Tibial nerve (tissue), 4 donors: ENCODE data around the gene ASS1. TPM values are rescaled to one million over a fixed set of nuclear protein-coding genes. Genes with fewer than 3 reads are reported as not detected.
"Not testable (repeated sequence)": the region's sequence is repeated elsewhere in the genome, so short reads cannot be mapped to it uniquely, and the experiment has no call there.

Experiments used
- DNase-seq, 2 donors: peaks; one replicate each; pipeline ENCODE4 v3.0.0-alpha.2; 2019; ENCODE audit warnings: low spot score in 2 of 2
- H3K27ac ChIP-seq, 4 donors: fragments of 200-600 bp; sonication (generic) in 3 of 4; one replicate each; pipeline ENCODE4 v1.5.1; 2017 to 2019; ENCODE audit warnings: mild to moderate bottlenecking in 1 of 4
- H3K27me3 ChIP-seq, 2 donors: fragments of 200-600 bp; sonication (generic) in 1 of 2; one replicate each; pipeline versions ENCODE4 v1.5.1 to v1.6.0; 2017 to 2019
- H3K36me3 ChIP-seq, 3 donors: fragments of 200-600 bp; sonication (generic); one replicate each; pipeline ENCODE4 v1.5.1; 2018 to 2019
- H3K4me1 ChIP-seq, 4 donors: fragments of 200-600 bp; sonication (generic) in 3 of 4; one replicate each; pipeline ENCODE4 v1.5.1; 2017 to 2019
- H3K4me3 ChIP-seq, 4 donors: fragments of 200-600 bp; sonication (generic) in 3 of 4; one replicate each; pipeline ENCODE4 v1.5.1; 2017 to 2019; ENCODE audit warnings: mild to moderate bottlenecking in 1 of 4, moderate library complexity in 1 of 4
- H3K9me3 ChIP-seq, 4 donors: fragments of 200-600 bp; sonication (generic) in 3 of 4; one replicate each; pipeline ENCODE4 v1.5.1; 2017 to 2019
- EP300 ChIP-seq, 2 donors: sonication (generic); formaldehyde crosslinking; IDR thresholded peaks; one replicate each; pipeline ENCODE4 v1.6.1; 2017; ENCODE audit warnings: antibody characterized with exemption in 2 of 2, mild to moderate bottlenecking in 1 of 2
- POLR2A ChIP-seq, 2 donors: fragments of 450-650 bp; IDR thresholded peaks; one replicate each; pipeline ENCODE4 v1.6.1; 2017; ENCODE audit warnings: antibody characterized with exemption in 2 of 2, mild to moderate bottlenecking in 2 of 2, moderate library complexity in 2 of 2
- WGBS, 2 donors: methylation state at CpG; one replicate each; pipeline ENCODE4 v1.1.5; 2018; 5-methylcytosine and 5-hydroxymethylcytosine counted together
- total RNA-seq, 4 donors: library from RNA; depleted of rRNA; stranded (reverse); fragments of >200 nt; gene quantifications; one replicate each; pipeline ENCODE4 v1.1.0, GENCODE V29; 2016
- TF ChIP-seq, protein P1 (sequence below), 5 experiments: fragments of 200-600 bp in 3 of 5; fragments of 450-650 bp in 2 of 5; sonication (generic) in 3 of 5; IDR thresholded peaks; one replicate each; pipeline ENCODE4 v1.5.1; 2016 to 2019; ENCODE audit warnings: antibody characterized with exemption in 5 of 5, mild to moderate bottlenecking in 3 of 5, moderate library complexity in 2 of 5

The ASS1 gene
- total RNA-seq, 4 donors from 2014 or later, result 170 to 375 (median 297) TPM

DNA sequence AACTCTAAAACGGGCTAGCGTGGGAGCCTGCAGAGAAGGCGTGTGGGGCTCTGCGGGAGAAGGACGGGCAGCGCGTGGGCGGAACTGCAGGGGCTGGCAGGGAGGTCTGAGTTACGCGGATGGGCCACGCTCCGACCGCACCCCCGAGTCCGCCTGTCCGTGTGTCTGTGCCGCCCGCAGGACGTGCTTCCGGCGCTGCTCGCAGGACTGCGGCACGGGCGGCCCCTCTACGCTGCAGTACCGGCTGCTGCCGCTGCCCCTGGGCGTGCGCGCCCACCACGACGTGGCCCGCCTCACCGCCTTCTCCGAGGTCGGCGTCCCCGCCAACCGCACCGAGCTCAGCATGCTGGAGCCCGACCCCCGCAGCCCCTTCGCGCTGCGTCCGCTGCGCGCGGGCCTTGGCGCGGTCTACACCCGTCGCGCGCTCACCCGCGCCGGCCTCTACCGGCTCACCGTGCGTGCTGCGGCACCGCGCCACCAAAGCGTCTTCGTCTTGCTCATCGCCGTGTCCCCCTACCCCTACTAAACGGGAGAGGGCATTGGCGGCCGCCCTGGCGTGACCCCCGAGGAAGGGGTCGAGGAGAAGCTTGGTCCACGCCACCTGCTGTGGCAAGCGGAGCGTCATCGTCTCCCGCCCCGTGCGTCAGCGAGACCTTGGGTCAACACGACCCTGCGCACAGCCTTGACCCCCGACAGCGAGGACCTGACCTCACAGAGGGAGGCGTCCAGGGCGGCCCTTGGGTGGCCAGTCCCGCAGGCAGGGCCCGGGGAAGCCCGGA lies 11.4 kb upstream of the ASS1 start:
- Histone ChIP-seq H3K27ac (no peak overlapping the region), H3K4me1 (peaks cover 0 to 14% (median 4%) of the 10 kb centered on the region in 4 donors), H3K9me3 (peaks cover 0 to 22% (median 0%) of the 10 kb centered on the region in 4 donors), H3K36me3 (no peaks in the 10 kb centered on the region), H3K4me3 (peak overlapping the region in 2 of 4 donors; percentile 23 to 44), H3K27me3 (peaks cover 0 to 19% of the 10 kb centered on the region in 2 donors)
- DNase-seq, result no peak
- 3 to 4% methylated on average over 25 to 56 of the region's 92 CpGs for WGBS, 2 donors
- TF ChIP-seq, protein P1, sequence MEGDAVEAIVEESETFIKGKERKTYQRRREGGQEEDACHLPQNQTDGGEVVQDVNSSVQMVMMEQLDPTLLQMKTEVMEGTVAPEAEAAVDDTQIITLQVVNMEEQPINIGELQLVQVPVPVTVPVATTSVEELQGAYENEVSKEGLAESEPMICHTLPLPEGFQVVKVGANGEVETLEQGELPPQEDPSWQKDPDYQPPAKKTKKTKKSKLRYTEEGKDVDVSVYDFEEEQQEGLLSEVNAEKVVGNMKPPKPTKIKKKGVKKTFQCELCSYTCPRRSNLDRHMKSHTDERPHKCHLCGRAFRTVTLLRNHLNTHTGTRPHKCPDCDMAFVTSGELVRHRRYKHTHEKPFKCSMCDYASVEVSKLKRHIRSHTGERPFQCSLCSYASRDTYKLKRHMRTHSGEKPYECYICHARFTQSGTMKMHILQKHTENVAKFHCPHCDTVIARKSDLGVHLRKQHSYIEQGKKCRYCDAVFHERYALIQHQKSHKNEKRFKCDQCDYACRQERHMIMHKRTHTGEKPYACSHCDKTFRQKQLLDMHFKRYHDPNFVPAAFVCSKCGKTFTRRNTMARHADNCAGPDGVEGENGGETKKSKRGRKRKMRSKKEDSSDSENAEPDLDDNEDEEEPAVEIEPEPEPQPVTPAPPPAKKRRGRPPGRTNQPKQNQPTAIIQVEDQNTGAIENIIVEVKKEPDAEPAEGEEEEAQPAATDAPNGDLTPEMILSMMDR (IDR thresholded peaks at IDR 0.05), result peak; percentile 46 to 79 (median 49)
- TF ChIP-seq EP300 (IDR thresholded peaks at IDR 0.05), result no peak

DNA sequence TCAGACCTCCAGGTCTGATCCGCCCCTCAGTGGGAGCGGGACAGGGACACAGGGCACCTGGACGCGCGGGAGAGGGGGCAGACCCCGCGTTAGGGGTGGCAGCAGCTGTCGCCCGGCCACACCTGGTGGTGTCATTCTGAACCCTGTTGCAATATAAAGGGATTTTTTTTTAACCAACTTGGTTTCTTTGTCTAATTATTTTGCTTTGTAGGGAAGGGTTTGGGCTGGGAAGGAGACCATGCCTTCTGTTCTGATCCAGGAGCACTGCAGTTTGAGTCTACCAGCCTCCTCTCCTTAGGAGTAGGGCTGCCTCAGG lies 10.9 kb upstream of the ASS1 start:
- no peak overlapping the region for H3K4me3 ChIP-seq

DNA sequence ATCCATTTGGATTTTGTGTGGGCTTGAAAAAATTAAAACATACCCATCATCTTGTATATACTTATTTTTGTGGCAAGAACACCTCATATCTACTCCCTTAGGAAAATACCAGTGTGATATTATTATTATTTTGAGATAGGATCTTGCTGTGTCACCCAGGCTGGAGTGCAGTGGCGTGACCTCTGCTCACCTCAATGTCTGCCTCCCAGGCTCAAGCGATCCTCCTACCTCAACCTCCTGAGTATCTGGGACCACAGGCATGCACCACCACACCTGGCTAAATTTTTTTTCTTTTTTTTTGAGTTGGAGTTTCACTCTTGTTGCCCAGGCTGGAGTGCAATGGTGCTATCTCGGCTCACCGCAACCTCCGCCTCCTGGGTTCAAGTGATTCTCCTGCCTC lies 10.1 kb upstream of the ASS1 start:
- H3K9me3 ChIP-seq, result peaks cover 0 to 19% (median 0%) of the 10 kb centered on the region in 4 donors
- not testable (repeated sequence) for H3K27ac ChIP-seq
- 89 to 96% methylated on average over 5 of the region's 5 CpGs for WGBS, 2 donors

More for the DNA sequence above, 10.9 kb upstream of the ASS1 start:
- Histone ChIP-seq H3K36me3 (no peaks in the 10 kb centered on the region), H3K27me3 (peaks cover 0 to 25% of the 10 kb centered on the region in 2 donors), H3K27ac (no peak overlapping the region), H3K4me1 (peaks cover 0 to 14% (median 4%) of the 10 kb centered on the region in 4 donors), H3K9me3 (peaks cover 0 to 22% (median 0%) of the 10 kb centered on the region in 4 donors)
- WGBS, 2 donors, result 38 to 40% methylated on average over 8 to 9 of the region's 9 CpGs
- TF ChIP-seq EP300 (IDR thresholded peaks at IDR 0.05) (no peak), POLR2A (IDR thresholded peaks at IDR 0.05) (no peak)
- TF ChIP-seq, protein P1 (IDR thresholded peaks at IDR 0.05), result no peak
- no peak for DNase-seq

DNA sequence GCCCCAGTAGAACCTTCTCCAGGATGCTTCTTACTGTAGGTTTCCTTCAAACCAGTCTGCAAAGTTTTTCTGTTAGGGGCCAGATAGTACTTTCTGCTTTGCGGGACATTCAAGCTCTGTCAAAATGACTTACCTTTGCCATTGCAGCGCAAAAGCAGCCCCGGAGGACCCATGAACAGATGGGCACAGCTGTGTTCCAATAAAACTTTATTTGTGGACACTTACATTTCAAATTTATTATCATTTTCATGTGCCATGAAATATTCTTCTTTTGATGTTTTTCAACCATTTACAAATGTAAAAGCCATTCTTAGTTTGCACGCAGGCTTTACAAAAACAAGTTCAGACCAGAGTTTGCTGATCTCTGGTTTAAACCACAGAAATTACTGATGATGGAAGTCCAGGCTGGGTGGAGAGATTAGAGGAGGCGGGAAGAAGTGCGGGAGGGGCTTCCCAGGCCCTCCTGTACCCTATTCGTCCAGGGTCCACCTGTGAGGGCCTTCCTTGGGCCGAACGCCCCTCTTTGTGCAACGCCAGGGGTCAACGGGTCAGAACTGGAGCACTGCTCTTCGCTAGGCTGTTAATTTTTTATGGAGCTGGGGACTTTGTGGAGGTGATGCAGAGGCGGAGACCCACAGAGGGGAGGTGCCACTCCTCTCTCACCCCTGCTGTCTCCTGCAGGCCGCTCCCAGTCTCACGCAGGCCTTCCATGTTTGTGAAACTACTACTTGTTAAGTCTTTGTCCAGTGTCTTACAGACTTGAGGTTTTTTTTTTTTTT lies 7.6 kb upstream of the ASS1 start:
- H3K27me3 ChIP-seq, result peaks cover 0 to 22% of the 10 kb centered on the region in 2 donors
- peaks cover 0 to 14% (median 4%) of the 10 kb centered on the region in 4 donors for H3K4me1 ChIP-seq
- DNase-seq, result no peak
- TF ChIP-seq EP300 (IDR thresholded peaks at IDR 0.05) (no peak), POLR2A (IDR thresholded peaks at IDR 0.05) (no peak)
- TF ChIP-seq, protein P1 (IDR thresholded peaks at IDR 0.05), result no peak
- no peaks in the 10 kb centered on the region for H3K36me3 ChIP-seq
- H3K9me3 ChIP-seq, result peaks cover 0 to 24% (median 0%) of the 10 kb centered on the region in 4 donors
- no peak overlapping the region for H3K27ac ChIP-seq
- H3K4me3 ChIP-seq, result no peak overlapping the region
- WGBS, 2 donors, result 62% methylated on average over 15 of the region's 15 CpGs

More for the DNA sequence above, 10.1 kb upstream of the ASS1 start:
- not testable (repeated sequence) for H3K4me3 ChIP-seq, H3K36me3 ChIP-seq, DNase-seq
- Histone ChIP-seq H3K27me3 (peaks cover 0 to 25% of the 10 kb centered on the region in 2 donors), H3K4me1 (peaks cover 0 to 14% (median 4%) of the 10 kb centered on the region in 4 donors)

DNA sequence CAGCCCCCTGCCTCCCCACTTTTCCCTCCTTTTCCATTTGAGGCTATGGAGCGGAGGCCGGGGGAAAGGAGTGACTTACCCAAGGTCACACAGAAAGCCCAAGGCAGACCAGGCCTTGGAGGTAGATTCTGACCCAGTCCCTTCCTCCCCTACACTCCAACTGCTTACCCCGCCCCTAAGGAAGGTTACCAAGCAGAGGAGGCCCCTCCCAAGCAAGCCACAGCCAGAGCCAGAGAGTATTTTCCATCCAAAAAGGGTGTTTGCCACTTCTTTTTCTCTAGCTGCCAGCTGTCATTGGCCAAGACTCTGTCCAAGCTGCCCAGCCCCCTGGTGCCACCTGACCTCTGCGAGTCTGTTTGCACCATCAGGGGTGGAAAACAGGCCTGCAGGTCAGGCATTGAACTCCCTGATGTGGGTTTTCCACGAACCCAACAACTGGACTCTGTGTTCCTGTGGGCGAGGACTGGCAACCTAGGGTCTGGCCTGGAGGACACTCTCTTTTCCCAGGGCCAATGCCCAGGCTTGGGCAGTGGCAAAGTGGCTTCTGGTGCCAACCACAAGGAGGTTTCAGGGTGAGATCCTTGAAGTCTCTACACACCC lies 6.3 kb upstream of the ASS1 start:
- Histone ChIP-seq H3K4me1 (peaks cover 0 to 5% (median 2%) of the 10 kb centered on the region in 4 donors), H3K4me3 (no peak overlapping the region), H3K9me3 (peaks cover 0 to 31% (median 0%) of the 10 kb centered on the region in 4 donors), H3K27ac (no peak overlapping the region), H3K36me3 (no peaks in the 10 kb centered on the region), H3K27me3 (peaks cover 0 to 15% of the 10 kb centered on the region in 2 donors)
- 66 to 75% methylated on average over 5 to 6 of the region's 6 CpGs for WGBS, 2 donors
- no peak for TF ChIP-seq EP300 (IDR thresholded peaks at IDR 0.05)
- TF ChIP-seq, protein P1 (IDR thresholded peaks at IDR 0.05), result no peak
- no peak for TF ChIP-seq POLR2A (IDR thresholded peaks at IDR 0.05)
- no peak for DNase-seq
